ENCODE measurements around the gene PRELID2. TPM values are rescaled to one million over a fixed set of nuclear protein-coding genes. Genes with fewer than 3 reads are reported as not detected.
"Not testable (repeated sequence)": the region's sequence is repeated elsewhere in the genome, so short reads cannot be mapped to it uniquely, and the experiment has no call there.

Gene PRELID2
- total and polyA plus RNA-seq, 8 donors = 5.2 to 12.3 (median 10.2) TPM

GRCh38 chr5:145805819-145806218 is 29.3 kb downstream of the PRELID2 start:
- intact Hi-C loops (cut with DNase I) = no loop called here
- Histone ChIP-seq H3K36me3 (no peaks in the 10 kb centered on the region), H3K27ac (no peak overlapping the region), H3K4me1 (no peaks in the 10 kb centered on the region), H3K27me3 (no peaks in the 10 kb centered on the region), H3K9me3 (no peaks in the 10 kb centered on the region), H3K4me3 (no peak overlapping the region)
- TF ChIP-seq CTCF (IDR thresholded peaks at IDR 0.05) = no peak
- ATAC-seq = no peak
- no peak for DNase-seq

GRCh38 chr5:145804701-145805100 is 30.4 kb downstream of the PRELID2 start:
- no peak for DNase-seq
- Histone ChIP-seq H3K27me3 (no peaks in the 10 kb centered on the region), H3K4me1 (no peaks in the 10 kb centered on the region), H3K9me3 (no peaks in the 10 kb centered on the region), H3K36me3 (no peaks in the 10 kb centered on the region), H3K27ac (no peak overlapping the region), H3K4me3 (no peak overlapping the region)
- intact Hi-C loops (cut with DNase I) = no loop called here
- no peak for ATAC-seq
- TF ChIP-seq CTCF (IDR thresholded peaks at IDR 0.05) = no peak

GRCh38 chr5:145803112-145804004 is 31.8 kb downstream of the PRELID2 start:
- Histone ChIP-seq H3K36me3 (no peaks in the 10 kb centered on the region), H3K27ac (no peak overlapping the region), H3K27me3 (no peaks in the 10 kb centered on the region), H3K4me1 (no peaks in the 10 kb centered on the region), H3K4me3 (no peak overlapping the region), H3K9me3 (no peaks in the 10 kb centered on the region)
- DNase-seq (no peak), ATAC-seq (no peak)
- intact Hi-C loops (cut with DNase I) = no loop called here
- no peak for TF ChIP-seq CTCF (IDR thresholded peaks at IDR 0.05)

GRCh38 chr5:145801195-145801594 is 33.9 kb downstream of the PRELID2 start:
- no peak overlapping the region for H3K27ac ChIP-seq
- no peak for DNase-seq
- H3K4me3 ChIP-seq = no peak overlapping the region
- TF ChIP-seq CTCF (IDR thresholded peaks at IDR 0.05) = no peak
- intact Hi-C loops (cut with DNase I) = no loop called here
- H3K36me3 ChIP-seq = no peaks in the 10 kb centered on the region
- H3K9me3 ChIP-seq = no peaks in the 10 kb centered on the region
- no peaks in the 10 kb centered on the region for H3K27me3 ChIP-seq
- no peaks in the 10 kb centered on the region for H3K4me1 ChIP-seq
- no peak for ATAC-seq

- no peak overlapping the region for H3K27ac ChIP-seq
- no peak for ATAC-seq
- H3K27me3 ChIP-seq = no peaks in the 10 kb centered on the region
- no peaks in the 10 kb centered on the region for H3K4me1 ChIP-seq
- no peak for DNase-seq
- no peaks in the 10 kb centered on the region for H3K9me3 ChIP-seq
- no peak overlapping the region for H3K4me3 ChIP-seq
- H3K36me3 ChIP-seq = no peaks in the 10 kb centered on the region
- intact Hi-C loops (cut with DNase I) = no loop called here
- TF ChIP-seq CTCF (IDR thresholded peaks at IDR 0.05) = no peak
Measured at GRCh38 chr5:145800181-145800580, 35.0 kb downstream of the PRELID2 start.

- H3K36me3 ChIP-seq; H3K4me3 ChIP-seq; intact Hi-C loops (cut with DNase I); H3K9me3 ChIP-seq; DNase-seq; H3K27me3 ChIP-seq; H3K4me1 ChIP-seq; H3K27ac ChIP-seq; ATAC-seq: not testable (repeated sequence)
Measured at GRCh38 chr5:145798503-145798902, 36.6 kb downstream of the PRELID2 start.

Measured in left lung (tissue), 10 donors.